ENCODE measurements around the gene CCDC81. TPM values are rescaled to one million over a fixed set of nuclear protein-coding genes. Genes with fewer than 3 reads are reported as not detected.

Gene CCDC81
- polyA plus RNA-seq, 1 donor: 1.4 TPM

- no peak for DNase-seq
Observed at GRCh38 chr11:86442420-86442819, 67.7 kb downstream of the CCDC81 start.

GRCh38 chr11:86442827-86443226 is 68.1 kb downstream of the CCDC81 start:
- DNase-seq: no peak

- DNase-seq: no peak
Observed at GRCh38 chr11:86443415-86443814, 68.7 kb downstream of the CCDC81 start.

- no peak for DNase-seq
Observed at GRCh38 chr11:86444981-86445380, 70.3 kb downstream of the CCDC81 start.

- DNase-seq: no peak
Observed at GRCh38 chr11:86446163-86446923, 71.7 kb downstream of the CCDC81 start.

DNA sequence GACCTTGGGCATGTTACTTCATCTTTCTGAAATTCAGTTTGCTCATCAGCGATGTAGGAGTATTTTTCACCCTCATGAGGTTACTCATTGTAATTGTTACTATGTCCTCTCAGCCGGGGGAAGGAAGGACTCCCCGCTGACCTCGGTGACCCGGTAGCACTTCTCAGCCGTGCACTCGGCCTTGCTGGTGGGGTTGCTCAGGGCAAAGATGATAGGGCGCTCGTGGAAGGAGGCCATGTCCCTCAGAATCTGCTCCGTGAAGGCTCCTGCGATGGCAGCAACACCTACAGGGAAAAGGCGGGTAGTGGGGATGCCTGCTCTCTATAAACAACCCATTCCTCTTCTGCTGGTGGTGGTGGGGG is 72.2 kb downstream of the CCDC81 start:
- no peak for DNase-seq

- no peak for DNase-seq
Observed at GRCh38 chr11:86447763-86448480, 73.2 kb downstream of the CCDC81 start.

DNA sequence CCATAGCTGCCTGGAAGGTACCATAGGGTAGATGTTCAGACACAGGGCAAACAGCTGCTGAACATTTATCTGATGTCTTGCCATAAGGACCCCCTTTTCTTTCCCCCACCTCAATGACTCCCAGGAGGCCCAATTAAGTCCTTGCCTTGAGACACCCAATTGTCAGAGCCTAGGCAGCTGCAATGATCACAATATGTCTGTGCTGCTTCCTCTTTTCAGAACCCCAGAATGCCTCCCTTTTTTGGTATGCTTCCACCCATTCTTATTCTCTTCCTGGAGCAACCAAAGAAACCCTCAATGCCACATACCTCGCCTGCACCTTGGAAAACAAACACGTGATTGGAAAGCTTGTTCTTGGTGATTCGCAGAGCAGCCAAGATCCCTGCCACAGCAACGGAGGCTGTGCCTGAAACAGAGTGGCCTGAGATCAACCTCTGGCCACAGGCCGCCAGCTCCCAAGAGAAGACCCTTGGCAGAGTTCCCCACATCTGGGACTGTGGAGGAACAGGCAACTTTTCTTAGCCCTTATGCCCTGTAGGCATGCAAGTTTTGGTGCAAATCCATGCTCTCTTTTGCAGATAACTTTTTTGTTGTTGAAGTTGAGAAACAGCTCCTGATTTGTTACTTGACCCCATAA is 75.4 kb downstream of the CCDC81 start:
- no peak for DNase-seq

DNA sequence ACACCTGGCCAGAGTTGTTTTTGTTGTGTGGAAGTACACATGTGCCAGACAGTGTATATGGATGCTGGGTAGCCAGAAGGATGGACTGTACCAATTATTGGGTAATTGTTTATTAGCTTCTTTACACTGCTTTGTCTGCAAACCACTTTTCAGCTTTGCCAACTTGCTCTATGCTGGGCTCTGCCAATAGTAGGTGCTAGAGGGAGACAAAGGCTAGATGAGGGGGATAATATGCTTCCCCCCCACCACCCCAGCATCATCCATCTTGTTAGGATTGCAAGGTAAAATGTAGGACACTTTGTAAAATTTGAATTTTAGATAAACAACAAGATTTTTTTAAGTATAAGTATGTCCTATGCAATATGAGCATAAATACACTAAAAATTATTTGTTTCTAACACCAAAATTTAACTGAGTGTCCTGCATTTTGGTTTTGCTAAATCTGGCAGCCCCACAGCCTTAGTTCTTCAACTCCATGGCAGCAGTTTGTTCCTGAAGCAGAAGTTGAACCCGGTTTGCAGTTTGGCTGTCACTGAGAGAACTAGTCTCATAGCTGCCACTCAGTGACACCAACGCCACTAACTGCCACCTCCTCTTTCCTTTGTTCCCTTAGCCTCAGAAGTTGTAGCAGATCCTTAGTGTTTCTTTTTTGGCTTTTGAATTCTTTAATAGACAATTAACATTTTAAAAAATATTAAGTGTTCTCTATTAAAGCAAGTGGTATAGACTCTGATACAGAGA is 78.8 kb downstream of the CCDC81 start:
- DNase-seq: no peak

DNA sequence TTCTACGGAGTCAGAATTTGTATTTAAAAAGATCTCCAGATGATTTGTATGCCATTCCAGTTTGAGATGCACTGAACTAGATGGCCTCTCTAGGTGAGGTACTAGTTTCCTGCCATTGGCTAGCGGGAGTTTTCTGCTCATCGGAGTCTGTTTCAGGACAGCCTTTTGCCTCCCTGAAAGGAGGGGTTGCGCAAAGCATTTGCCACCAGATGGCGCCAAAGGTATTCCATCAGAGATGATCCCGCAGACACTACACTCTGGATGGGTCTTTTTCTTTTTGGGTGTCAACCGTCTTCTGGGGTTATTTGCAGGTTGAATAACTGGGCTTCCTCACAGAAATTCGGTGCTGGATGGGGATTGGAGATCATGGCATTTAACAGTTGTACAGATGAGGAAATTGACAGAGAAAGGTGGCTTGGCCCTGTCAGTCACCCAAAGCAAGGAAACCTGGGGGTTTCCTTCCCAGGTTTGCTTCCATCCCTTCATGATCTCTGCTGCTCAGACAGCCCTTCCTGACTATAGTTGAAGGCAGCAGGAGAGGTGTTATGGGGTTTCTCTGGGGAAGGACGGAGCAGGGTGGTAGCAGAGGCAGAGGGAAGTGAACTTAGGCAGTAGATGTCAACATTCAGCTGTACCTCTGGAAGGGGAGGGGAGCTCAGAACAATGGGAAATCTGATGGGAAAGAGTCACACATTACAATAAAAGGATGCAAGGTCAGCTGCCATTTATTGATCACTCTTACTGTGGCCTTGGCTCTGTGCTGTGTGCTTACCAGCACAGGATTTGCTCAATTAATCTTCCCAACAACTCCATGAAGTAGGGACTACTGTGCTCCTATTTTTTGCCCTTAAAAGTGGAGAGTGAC is 81.6 kb downstream of the CCDC81 start:
- peak; percentile 86 for DNase-seq

DNA sequence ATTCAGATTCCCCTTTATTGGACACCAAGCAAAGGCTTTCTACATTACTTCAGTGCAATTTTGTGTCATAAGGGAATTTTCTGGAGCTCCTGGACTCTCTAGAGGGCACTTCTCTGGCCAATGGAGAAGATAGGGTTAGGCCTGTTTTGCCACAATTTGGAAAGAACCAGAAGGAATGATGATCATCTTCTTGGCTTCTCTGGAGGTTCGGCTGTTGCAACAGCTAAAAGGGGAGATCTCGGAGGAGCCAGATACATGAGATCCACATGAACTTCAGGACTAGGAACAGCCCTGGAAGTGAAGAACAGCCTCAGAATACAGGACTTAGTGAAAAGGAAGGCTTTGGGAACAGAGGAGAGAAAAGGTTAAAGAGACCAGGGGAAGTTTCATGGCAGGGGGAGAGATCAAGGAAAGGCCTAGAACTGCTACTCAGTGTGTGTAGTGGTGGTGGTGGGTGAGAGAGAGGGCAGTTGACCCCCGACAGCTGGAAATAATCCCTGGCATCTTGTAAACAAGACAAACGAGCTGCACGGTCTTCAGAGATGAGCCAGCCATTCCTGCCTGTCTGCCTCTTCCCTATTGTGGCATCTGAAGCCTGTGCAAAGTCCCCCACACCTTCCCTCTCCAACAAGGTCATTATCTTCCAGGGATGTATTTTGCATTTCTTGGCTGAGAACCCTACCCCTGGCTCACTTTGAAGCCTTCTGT is 83.8 kb downstream of the CCDC81 start:
- no peak for DNase-seq

- no peak for DNase-seq
Observed at GRCh38 chr11:86459002-86459385, 84.3 kb downstream of the CCDC81 start.

DNA sequence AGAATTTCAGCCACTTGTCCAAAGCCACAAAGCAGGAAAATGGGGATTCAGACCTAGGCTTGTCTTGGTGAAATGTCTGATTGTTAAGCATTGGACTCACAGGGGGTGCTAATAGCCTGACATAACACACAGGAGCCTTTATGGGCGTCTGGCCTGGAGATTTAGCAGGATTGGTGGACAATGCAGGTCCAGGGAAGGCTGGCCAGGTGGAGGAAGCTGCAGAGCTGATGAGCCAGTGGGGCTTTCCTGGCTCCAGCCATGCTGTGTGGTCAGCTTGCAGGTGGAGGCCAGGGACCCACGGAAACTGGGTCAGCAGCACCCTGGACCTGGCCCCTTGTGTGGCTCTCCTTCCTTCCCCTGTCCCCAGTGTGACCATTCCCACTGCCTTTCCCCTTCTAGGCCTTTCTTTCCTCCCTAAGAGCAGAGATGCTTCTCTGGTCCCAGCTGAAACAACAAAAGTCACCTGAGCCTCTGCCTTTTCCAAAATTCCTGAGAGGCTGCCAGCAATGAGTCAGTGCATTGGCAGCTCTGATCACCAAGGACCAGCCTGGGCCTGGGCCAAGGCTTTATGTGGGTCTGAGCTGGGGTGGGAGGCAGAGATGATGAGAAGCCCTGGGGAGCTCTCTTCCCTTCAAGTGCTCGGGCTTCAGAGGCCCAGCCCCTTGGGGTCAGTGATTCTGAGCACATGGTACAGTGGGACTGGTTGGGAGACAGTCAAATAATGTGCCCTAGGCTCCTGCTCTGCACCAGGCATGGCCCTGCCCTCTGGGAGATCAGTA is 85.2 kb downstream of the CCDC81 start:
- no peak for DNase-seq

DNA sequence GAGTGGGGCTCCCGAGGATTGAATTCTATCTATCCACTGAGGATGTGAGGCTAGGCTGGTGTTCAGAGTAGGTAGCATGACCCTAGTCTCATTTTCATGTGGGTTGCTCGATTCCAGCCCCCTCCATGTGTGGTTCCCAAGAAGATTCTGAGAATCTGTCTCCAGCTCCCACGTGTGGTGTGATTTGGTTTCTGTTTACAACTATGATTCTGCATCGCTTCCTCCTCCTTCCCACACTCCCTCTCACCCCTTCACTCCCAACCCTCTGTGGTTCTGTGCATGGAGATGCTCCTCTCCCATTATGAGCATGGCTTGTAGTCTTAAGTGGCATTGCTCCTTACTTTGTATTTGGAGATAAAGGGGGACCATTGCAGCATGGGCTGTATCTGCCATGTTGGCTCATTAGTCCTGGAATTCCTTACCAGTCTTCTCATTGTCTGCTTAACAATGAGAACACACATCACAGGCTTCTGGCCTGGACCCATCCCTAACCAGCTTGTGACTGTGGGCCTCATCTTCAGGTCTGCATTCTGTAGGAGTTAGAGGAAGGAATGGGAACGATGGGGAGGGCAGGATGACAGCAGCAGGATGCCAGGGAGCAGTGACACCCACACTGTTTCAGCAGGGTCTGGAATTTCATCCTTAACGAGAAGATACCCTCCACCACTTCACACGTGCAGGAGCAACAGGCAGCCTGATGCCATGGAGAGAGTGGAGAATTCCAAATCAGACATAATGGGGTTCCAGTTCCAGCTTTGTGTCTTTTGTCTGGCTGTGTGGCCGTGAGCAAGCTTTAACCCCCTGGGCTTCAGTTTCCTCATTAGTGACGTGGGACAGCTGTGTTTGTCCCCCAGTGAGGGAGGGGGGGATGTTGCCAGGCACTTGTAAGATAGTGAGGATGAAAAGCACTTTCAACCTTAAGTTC is 86.0 kb downstream of the CCDC81 start:
- no peak for DNase-seq

DNA sequence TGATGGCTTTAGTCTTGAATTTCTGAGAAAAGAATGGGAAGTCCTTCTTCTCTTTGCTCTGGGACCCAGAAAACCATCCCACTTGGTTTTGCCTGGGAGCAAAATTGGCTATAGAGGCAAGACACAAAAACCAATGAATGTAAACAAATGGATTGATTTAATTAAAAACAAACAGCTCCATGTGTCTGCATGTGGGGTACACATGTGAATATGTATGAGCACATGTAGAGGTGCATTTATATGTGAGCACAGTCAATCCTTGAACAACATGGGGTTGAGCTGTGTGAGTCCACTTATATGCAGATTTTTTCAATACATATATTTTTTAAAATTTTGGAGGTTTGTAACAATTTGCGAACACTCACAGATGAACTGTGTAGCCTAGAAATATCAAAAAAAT is 87.2 kb downstream of the CCDC81 start:
- no peak for DNase-seq

GRCh38 chr11:86463120-86463519 is 88.4 kb downstream of the CCDC81 start:
- DNase-seq: no peak

DNA sequence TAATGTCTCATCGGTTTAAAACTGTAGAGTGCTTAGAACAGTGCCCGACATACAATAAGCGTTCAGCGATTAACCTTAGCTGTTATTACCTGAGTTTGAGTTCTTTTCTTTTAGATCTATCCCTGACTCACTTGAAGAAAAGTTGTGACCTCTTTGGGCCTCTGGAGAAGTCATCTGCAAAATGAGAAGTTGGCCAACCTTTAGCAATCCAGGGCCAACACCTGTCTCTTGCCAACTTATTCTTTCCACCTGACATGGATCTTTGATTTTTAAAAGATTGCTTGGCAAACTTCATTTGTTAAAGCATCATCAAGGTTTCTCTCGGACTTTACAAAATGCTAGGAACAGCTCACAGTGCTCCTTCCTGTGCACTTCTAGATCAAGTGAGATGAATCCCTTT is 89.3 kb downstream of the CCDC81 start:
- no peak for DNase-seq

DNA sequence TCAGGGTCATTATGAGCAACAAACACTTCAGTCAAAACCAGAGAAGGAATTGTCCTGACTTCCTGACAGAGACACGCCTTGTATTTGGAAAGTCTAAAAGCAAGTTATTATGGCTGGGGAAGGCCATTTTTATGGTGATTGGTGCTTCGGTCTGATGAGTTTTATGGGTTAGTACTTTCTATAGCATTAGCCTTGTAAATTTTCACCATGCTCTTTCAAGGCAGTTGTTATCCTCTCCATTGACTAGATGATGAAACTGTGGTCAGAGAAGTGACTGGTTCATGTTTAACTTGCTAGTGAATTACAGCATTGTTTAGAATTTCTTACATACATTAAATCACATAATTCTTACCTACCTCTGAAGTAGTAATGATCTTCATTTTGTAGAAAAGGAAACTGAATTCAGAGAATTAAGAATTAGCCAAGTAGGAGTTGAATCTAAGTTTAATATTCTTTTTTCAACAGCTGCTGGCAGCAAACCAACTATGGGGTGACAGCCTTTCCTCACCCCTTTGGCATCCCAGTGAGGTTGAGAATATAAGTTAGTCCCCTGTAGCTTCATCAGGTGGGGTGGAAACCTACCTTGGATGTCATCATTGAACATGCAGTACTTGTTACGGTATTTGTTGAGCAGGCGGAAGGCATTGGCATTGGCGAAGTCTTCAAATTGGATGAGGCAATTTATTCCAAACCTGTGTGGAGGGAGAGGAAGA is 90.0 kb downstream of the CCDC81 start:
- DNase-seq: no peak

DNA sequence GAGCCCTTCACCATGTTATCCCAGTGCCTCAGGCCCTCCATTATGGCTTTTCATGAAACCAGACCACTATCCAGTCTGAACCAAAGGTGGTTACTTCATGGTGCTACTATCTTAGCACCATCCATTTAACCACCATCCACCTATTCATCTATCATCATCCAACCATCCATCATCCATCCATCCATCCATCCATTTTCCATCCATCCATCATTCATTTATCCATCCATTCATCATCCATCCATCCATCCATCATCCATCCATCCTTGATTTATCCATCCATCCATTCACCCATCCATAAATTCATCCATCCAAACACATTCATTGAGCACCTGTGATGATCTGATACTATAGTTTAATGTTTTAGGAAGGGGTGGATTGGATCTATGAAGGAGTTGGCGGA is 93.5 kb downstream of the CCDC81 start:
- DNase-seq: no peak
